Duodenal mucosa (tissue), 2 donors: ENCODE measurements around the gene GRID1.

Source experiments
- H3K27ac ChIP-seq: one replicate; pipeline ENCODE4 v1.7.0; 2013; ENCODE audit warnings: low read depth, low read length
- H3K27me3 ChIP-seq, 2 donors: one replicate each; pipeline ENCODE4 v1.7.0; 2013; ENCODE audit warnings: low read length in 2 of 2, control low read depth in 1 of 2; ENCODE audit not compliant: insufficient read depth in 2 of 2, control insufficient read depth in 1 of 2
- H3K36me3 ChIP-seq, 2 donors: one replicate each; pipeline ENCODE4 v1.7.0; 2013; ENCODE audit warnings: low read length in 2 of 2, control low read depth in 1 of 2; ENCODE audit not compliant: insufficient read depth in 2 of 2, control insufficient read depth in 1 of 2
- H3K4me1 ChIP-seq, 2 donors: one replicate each; pipeline ENCODE4 v1.7.0; 2013; ENCODE audit warnings: low read length in 2 of 2, control low read depth in 1 of 2; ENCODE audit not compliant: insufficient read depth in 2 of 2, control insufficient read depth in 1 of 2
- H3K4me3 ChIP-seq, 2 donors: one replicate each; pipeline ENCODE4 v1.7.0; 2013; ENCODE audit warnings: low read length in 2 of 2, low read depth in 1 of 2
- H3K9ac ChIP-seq, 2 donors: one replicate each; pipeline ENCODE4 v1.7.0; 2013; ENCODE audit warnings: low read length in 2 of 2, low read depth in 1 of 2
- H3K9me3 ChIP-seq, 2 donors: one replicate each; pipeline ENCODE4 v1.7.0; 2013; ENCODE audit warnings: low read length in 2 of 2, control low read depth in 1 of 2; ENCODE audit not compliant: control insufficient read depth in 1 of 2

The GRID1 gene

DNA sequence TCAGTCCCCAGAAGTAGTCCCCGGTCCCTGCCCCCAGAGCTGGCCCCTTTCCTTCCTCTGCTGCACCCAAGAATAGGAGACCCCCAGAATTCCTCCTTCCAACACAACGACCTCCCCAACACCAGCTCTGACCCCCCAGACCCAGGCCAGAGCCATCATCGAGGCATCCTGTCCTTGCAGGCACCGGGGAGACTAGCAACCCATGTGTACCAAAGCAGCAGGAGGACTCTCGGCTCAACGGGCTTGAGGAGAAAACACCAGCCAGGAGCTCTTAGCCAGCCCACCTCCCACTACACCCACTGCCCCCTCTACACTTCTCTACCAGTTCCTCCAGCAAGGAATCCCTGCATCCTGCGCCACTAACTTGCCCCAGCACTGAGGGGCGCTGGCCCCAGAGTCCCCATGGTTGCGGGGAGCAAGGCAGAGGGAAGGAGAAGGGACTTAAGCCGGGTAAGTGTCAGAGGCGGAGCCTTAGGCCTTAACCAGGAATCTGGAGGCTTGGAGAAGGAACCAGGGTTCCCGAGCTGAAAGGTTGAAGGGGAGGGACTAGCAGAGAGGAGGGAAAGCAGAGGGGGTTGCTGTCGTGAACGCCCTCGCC, 3.9 kb downstream of the GRID1 start:
- Histone ChIP-seq H3K4me3 (no peak overlapping the region), H3K9me3 (no peaks in the 10 kb centered on the region), H3K36me3 (no peaks in the 10 kb centered on the region), H3K4me1 (peaks cover 4 to 16% of the 10 kb centered on the region in 2 donors), H3K27me3 (peaks cover 40 to 41% of the 10 kb centered on the region in 2 donors), H3K27ac (no peak overlapping the region), H3K9ac (no peak overlapping the region)

DNA sequence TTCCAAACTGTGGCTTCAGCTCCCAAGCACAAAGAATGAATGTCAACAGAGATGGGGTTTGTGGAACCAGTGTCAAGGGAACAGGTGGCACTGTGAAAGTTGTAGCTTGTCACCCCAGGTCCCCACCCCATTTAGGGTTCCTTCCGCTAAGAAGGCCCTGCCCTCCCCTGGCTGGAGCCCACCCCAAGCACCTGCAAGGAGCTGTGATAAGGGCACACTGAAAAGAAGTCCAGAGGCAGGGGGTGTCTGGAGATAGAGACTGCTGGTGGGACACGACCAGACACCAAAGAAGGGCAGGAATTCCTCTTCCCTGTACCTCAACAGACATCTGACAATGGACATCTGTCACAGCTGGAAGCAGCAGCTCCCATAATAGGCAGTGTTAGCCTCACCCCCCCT, 4.5 kb downstream of the GRID1 start:
- no peak overlapping the region for H3K27ac ChIP-seq
- no peaks in the 10 kb centered on the region for H3K36me3 ChIP-seq
- H3K27me3 ChIP-seq, result peaks cover 34 to 35% of the 10 kb centered on the region in 2 donors
- no peak overlapping the region for H3K9ac ChIP-seq
- H3K9me3 ChIP-seq, result no peaks in the 10 kb centered on the region
- peaks cover 4 to 11% of the 10 kb centered on the region in 2 donors for H3K4me1 ChIP-seq
- no peak overlapping the region for H3K4me3 ChIP-seq

GRCh38 chr10:86361156-86362128, 5.2 kb downstream of the GRID1 start:
- Histone ChIP-seq H3K4me1 (peaks cover 4 to 11% of the 10 kb centered on the region in 2 donors), H3K27ac (no peak overlapping the region), H3K9ac (no peak overlapping the region), H3K36me3 (no peaks in the 10 kb centered on the region), H3K27me3 (peaks cover 32% of the 10 kb centered on the region in 2 donors), H3K4me3 (no peak overlapping the region), H3K9me3 (no peaks in the 10 kb centered on the region)

DNA sequence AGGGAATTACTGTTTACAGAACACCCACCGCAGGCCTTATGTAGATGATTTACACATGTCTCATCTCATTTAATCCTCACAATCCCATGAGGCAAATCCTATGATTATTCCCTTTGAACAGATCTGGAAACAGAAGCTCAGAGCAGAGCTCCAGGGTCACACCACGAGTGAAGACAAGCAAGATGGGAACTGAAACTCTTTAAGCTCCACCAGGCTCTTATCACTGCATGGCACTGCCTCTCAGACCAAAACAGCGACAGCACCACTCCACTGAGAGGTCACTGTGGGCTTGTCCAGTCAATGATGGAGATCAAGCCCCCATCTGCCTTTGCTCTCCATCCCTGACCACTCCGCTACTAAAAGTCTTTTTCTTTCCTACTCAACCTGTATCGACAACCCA, 5.9 kb downstream of the GRID1 start:
- Histone ChIP-seq H3K9ac (no peak overlapping the region), H3K36me3 (no peaks in the 10 kb centered on the region), H3K4me1 (peaks cover 5 to 11% of the 10 kb centered on the region in 2 donors), H3K9me3 (no peaks in the 10 kb centered on the region), H3K4me3 (no peak overlapping the region), H3K27ac (no peak overlapping the region), H3K27me3 (peaks cover 29 to 30% of the 10 kb centered on the region in 2 donors)

GRCh38 chr10:86359954-86360353, 6.6 kb downstream of the GRID1 start:
- Histone ChIP-seq H3K9ac (no peak overlapping the region), H3K27ac (no peak overlapping the region), H3K4me3 (no peak overlapping the region), H3K4me1 (peaks cover 10% of the 10 kb centered on the region in 2 donors), H3K9me3 (no peaks in the 10 kb centered on the region), H3K27me3 (peaks cover 22 to 23% of the 10 kb centered on the region in 2 donors), H3K36me3 (no peaks in the 10 kb centered on the region)

DNA sequence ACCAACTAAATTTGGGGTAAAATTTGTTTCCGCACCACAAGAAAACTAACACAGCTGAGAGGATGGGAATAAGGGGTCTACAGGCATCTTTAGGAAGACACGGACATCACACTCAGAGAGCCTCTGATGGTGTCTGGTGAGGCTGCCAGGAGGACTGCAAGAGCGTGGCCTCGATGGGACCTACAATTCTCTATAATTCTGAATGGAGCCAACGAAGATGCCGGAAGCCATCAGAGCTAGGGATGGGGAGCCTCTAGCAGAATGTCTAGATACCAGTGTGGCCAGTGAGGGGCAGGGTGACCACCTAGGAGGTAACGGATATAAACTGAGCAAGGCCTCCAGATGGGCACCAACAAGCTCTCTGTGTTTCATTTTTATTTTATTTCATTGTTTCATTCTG, 7.5 kb downstream of the GRID1 start:
- Histone ChIP-seq H3K27ac (no peak overlapping the region), H3K9me3 (no peaks in the 10 kb centered on the region), H3K27me3 (peaks cover 13 to 14% of the 10 kb centered on the region in 2 donors), H3K9ac (no peak overlapping the region), H3K4me3 (no peak overlapping the region), H3K36me3 (no peaks in the 10 kb centered on the region), H3K4me1 (peaks cover 10% of the 10 kb centered on the region in 2 donors)

GRCh38 chr10:86357676-86358075, 8.9 kb downstream of the GRID1 start:
- Histone ChIP-seq H3K9me3 (no peaks in the 10 kb centered on the region), H3K27ac (no peak overlapping the region), H3K9ac (no peak overlapping the region), H3K36me3 (no peaks in the 10 kb centered on the region), H3K27me3 (peaks cover 2 to 6% of the 10 kb centered on the region in 2 donors), H3K4me3 (no peak overlapping the region), H3K4me1 (peaks cover 8 to 10% of the 10 kb centered on the region in 2 donors)

- H3K9me3 ChIP-seq, result no peaks in the 10 kb centered on the region
- peaks cover 8 to 10% of the 10 kb centered on the region in 2 donors for H3K4me1 ChIP-seq
- peaks cover 0 to 2% of the 10 kb centered on the region in 2 donors for H3K27me3 ChIP-seq
- no peak overlapping the region for H3K9ac ChIP-seq
- H3K4me3 ChIP-seq, result no peak overlapping the region
- no peak overlapping the region for H3K27ac ChIP-seq
- H3K36me3 ChIP-seq, result no peaks in the 10 kb centered on the region
These were observed 9.6 kb downstream of the GRID1 start for GRCh38 chr10:86357041-86357440.

- no peaks in the 10 kb centered on the region for H3K27me3 ChIP-seq
- H3K27ac ChIP-seq, result no peak overlapping the region
- H3K9me3 ChIP-seq, result no peaks in the 10 kb centered on the region
- peaks cover 8 to 10% of the 10 kb centered on the region in 2 donors for H3K4me1 ChIP-seq
- no peak overlapping the region for H3K4me3 ChIP-seq
- H3K36me3 ChIP-seq, result no peaks in the 10 kb centered on the region
- no peak overlapping the region for H3K9ac ChIP-seq
These were observed 10.3 kb downstream of the GRID1 start for GRCh38 chr10:86356296-86356695.

- no peak overlapping the region for H3K4me3 ChIP-seq
- no peak overlapping the region for H3K9ac ChIP-seq
- peaks cover 3 to 10% of the 10 kb centered on the region in 2 donors for H3K4me1 ChIP-seq
- no peaks in the 10 kb centered on the region for H3K36me3 ChIP-seq
- H3K27ac ChIP-seq, result no peak overlapping the region
- no peaks in the 10 kb centered on the region for H3K9me3 ChIP-seq
- H3K27me3 ChIP-seq, result no peaks in the 10 kb centered on the region
These were observed 11.0 kb downstream of the GRID1 start for GRCh38 chr10:86355571-86356038.
